Breast epithelium (tissue), 3 donors: ENCODE data around the gene NANOS1.

Experiments
- POLR2A ChIP-seq: fragments of 450-650 bp; IDR thresholded peaks from one replicate; pipeline ENCODE4 v1.6.1; 2016; ENCODE audit warnings: antibody characterized with exemption, mild to moderate bottlenecking, moderate library complexity
- POLR2AphosphoS5 ChIP-seq, 3 donors: sonication (generic); formaldehyde crosslinking; IDR thresholded peaks; one replicate each; pipeline ENCODE4 v1.6.1; 2017; ENCODE audit warnings: antibody characterized with exemption in 3 of 3
- TF ChIP-seq, protein P1 (sequence below), 3 donors: fragments of 450-650 bp; IDR thresholded peaks; one replicate each; pipeline ENCODE4 v1.5.1; 2016 to 2017; ENCODE audit warnings: antibody characterized with exemption in 3 of 3, mild to moderate bottlenecking in 3 of 3, moderate library complexity in 3 of 3

DNA sequence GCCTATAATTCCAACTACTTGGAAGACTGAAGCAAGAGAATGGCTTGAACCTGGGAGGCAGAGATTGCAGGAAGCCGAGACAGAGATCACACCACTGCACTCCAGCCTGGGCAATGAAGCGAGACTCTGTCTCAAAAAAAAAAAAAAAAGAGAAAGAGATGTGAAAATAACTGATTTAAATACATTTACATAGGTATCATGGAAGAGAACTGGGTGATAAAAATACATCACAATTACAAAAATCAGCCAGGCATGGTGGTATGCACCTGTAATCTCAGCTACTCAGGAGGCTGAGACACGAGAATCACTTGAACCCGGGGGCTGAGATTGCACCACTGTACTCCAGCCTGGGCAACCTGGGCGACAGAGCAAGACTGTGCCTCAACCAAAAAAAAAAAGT lies 19.8 kb downstream of the NANOS1 start:
- TF ChIP-seq POLR2A (no peak), POLR2AphosphoS5 (IDR thresholded peaks at IDR 0.05) (no peak)
- TF ChIP-seq, protein P1, sequence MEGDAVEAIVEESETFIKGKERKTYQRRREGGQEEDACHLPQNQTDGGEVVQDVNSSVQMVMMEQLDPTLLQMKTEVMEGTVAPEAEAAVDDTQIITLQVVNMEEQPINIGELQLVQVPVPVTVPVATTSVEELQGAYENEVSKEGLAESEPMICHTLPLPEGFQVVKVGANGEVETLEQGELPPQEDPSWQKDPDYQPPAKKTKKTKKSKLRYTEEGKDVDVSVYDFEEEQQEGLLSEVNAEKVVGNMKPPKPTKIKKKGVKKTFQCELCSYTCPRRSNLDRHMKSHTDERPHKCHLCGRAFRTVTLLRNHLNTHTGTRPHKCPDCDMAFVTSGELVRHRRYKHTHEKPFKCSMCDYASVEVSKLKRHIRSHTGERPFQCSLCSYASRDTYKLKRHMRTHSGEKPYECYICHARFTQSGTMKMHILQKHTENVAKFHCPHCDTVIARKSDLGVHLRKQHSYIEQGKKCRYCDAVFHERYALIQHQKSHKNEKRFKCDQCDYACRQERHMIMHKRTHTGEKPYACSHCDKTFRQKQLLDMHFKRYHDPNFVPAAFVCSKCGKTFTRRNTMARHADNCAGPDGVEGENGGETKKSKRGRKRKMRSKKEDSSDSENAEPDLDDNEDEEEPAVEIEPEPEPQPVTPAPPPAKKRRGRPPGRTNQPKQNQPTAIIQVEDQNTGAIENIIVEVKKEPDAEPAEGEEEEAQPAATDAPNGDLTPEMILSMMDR (IDR thresholded peaks at IDR 0.05): no peak
